Sigmoid colon (tissue), 7 donors: ENCODE data around the gene RTN4. TPM values are rescaled to one million over a fixed set of nuclear protein-coding genes. Genes with fewer than 3 reads are reported as not detected.

Experiments used
- DNase-seq: peaks from one replicate; pipeline ENCODE4 v3.0.0-alpha.2; 2019
- H3K27ac ChIP-seq, 4 donors: fragments of 200-600 bp; sonication (generic); one replicate each; pipeline ENCODE4 v1.5.1; 2016 to 2019; ENCODE audit warnings: mild to moderate bottlenecking in 1 of 4
- H3K27me3 ChIP-seq, 3 donors: fragments of 200-600 bp; sonication (generic); one replicate each; pipeline ENCODE4 v1.5.1; 2019; ENCODE audit warnings: mild to moderate bottlenecking in 1 of 3
- H3K36me3 ChIP-seq, 4 donors: fragments of 200-600 bp; sonication (generic); one replicate each; pipeline ENCODE4 v1.5.1; 2016 to 2019
- H3K4me1 ChIP-seq, 4 donors: fragments of 200-600 bp; sonication (generic); one replicate each; pipeline ENCODE4 v1.5.1; 2017 to 2019
- H3K4me3 ChIP-seq, 4 donors: fragments of 200-600 bp; sonication (generic); one replicate each; pipeline ENCODE4 v1.5.1; 2017 to 2019; ENCODE audit warnings: mild to moderate bottlenecking in 2 of 4, moderate library complexity in 1 of 4
- H3K9me3 ChIP-seq, 4 donors: fragments of 200-600 bp in 3 of 4; sonication (generic) in 3 of 4; one replicate each; pipeline versions ENCODE4 v1.5.1 to v1.6.1; 2013 to 2019
- CTCF ChIP-seq, 4 experiments: fragments of 450-650 bp in 3 of 4; fragments of 200-600 bp in 1 of 4; IDR thresholded peaks; one replicate each; pipeline ENCODE4 v1.5.1; 2016 to 2019; ENCODE audit warnings: antibody characterized with exemption in 4 of 4, mild to moderate bottlenecking in 3 of 4, moderate library complexity in 2 of 4
- EP300 ChIP-seq, 4 donors: sonication (generic); formaldehyde crosslinking; IDR thresholded peaks; one replicate each; pipeline ENCODE4 v1.6.1; 2017; ENCODE audit warnings: antibody characterized with exemption in 4 of 4
- POLR2A ChIP-seq, 2 donors: fragments of 450-650 bp; IDR thresholded peaks; one replicate each; pipeline ENCODE4 v1.6.1; 2016; ENCODE audit warnings: antibody characterized with exemption in 2 of 2, mild to moderate bottlenecking in 2 of 2, moderate library complexity in 2 of 2
- POLR2AphosphoS5 ChIP-seq, 4 donors: sonication (generic); formaldehyde crosslinking; IDR thresholded peaks; one replicate each; pipeline ENCODE4 v1.6.1; 2017; ENCODE audit warnings: antibody characterized with exemption in 4 of 4
- WGBS, 2 donors: extraction: QIAGEN DNeasy Blood & Tissue Kit; methylation state at CpG; one replicate each; pipeline ENCODE4 v1.1.7; 2013; 5-methylcytosine and 5-hydroxymethylcytosine counted together
- intact Hi-C: fragments of 100-400 bp; cut with DNase I; formaldehyde crosslinking; loops from one replicate; pipeline ENCODE4 v1.15.1; 2023
- polyA plus RNA-seq, 3 donors: library from polyadenylated mRNA; stranded (reverse); fragments of 200-250 nt; gene quantifications; one replicate each; pipeline ENCODE4 v1.2.3, GENCODE V29; 2013
- total RNA-seq, 4 donors: library from RNA; depleted of rRNA; stranded (reverse); fragments of >200 nt; gene quantifications; one replicate each; pipeline ENCODE4 v1.1.0, GENCODE V29; 2016
- donor health status: healthy with polysubstance abuse.
- donor health status: Bipolar disorder and iron deficiency.
- donor health status: healthy.

RTN4 gene
- total and polyA plus RNA-seq, 7 donors, result 54.1 to 264 (median 153) TPM

- no peaks in the 10 kb centered on the region for H3K36me3 ChIP-seq
- 68 to 72% methylated on average over 8 of the region's 8 CpGs for WGBS, 2 donors
- peak; percentile 85 for DNase-seq
- H3K9me3 ChIP-seq, result no peaks in the 10 kb centered on the region
- intact Hi-C loops, result no loop called here
- peak overlapping the region in 3 of 4 donors; percentile 31 to 57 (median 40) for H3K27ac ChIP-seq
- peaks cover 0 to 9% (median 0%) of the 10 kb centered on the region in 4 donors for H3K4me1 ChIP-seq
- no peak overlapping the region for H3K4me3 ChIP-seq
- H3K27me3 ChIP-seq, result no peaks in the 10 kb centered on the region
- no peak for TF ChIP-seq CTCF (IDR thresholded peaks at IDR 0.05)
- no peak for TF ChIP-seq POLR2AphosphoS5 (IDR thresholded peaks at IDR 0.05)
- no peak for TF ChIP-seq EP300 (IDR thresholded peaks at IDR 0.05)
- TF ChIP-seq POLR2A (IDR thresholded peaks at IDR 0.05), result no peak
Observed at GRCh38 chr2:54945391-54946219, 104.6 kb downstream of the RTN4 start.

GRCh38 chr2:54944724-54945326 lies 105.4 kb downstream of the RTN4 start:
- H3K36me3 ChIP-seq, result no peaks in the 10 kb centered on the region
- no peak for TF ChIP-seq EP300 (IDR thresholded peaks at IDR 0.05)
- TF ChIP-seq CTCF (IDR thresholded peaks at IDR 0.05), result no peak
- TF ChIP-seq POLR2AphosphoS5 (IDR thresholded peaks at IDR 0.05), result no peak
- no peak for TF ChIP-seq POLR2A (IDR thresholded peaks at IDR 0.05)
- intact Hi-C loops, result no loop called here
- DNase-seq, result no peak
- no peak overlapping the region for H3K4me3 ChIP-seq
- H3K9me3 ChIP-seq, result no peaks in the 10 kb centered on the region
- H3K27me3 ChIP-seq, result no peaks in the 10 kb centered on the region
- H3K27ac ChIP-seq, result no peak overlapping the region
- WGBS, 2 donors, result 74 to 100% methylated on average over 1 of the region's 1 CpG
- H3K4me1 ChIP-seq, result peaks cover 0 to 9% (median 0%) of the 10 kb centered on the region in 4 donors

GRCh38 chr2:54942373-54942772 lies 107.9 kb downstream of the RTN4 start:
- intact Hi-C loops, result no loop called here
- DNase-seq, result no peak
- TF ChIP-seq POLR2A (IDR thresholded peaks at IDR 0.05), result no peak
- no peak for TF ChIP-seq POLR2AphosphoS5 (IDR thresholded peaks at IDR 0.05)
- TF ChIP-seq CTCF (IDR thresholded peaks at IDR 0.05), result no peak
- no peak for TF ChIP-seq EP300 (IDR thresholded peaks at IDR 0.05)
- Histone ChIP-seq H3K27ac (no peak overlapping the region), H3K4me3 (no peak overlapping the region), H3K4me1 (peaks cover 0 to 9% (median 0%) of the 10 kb centered on the region in 4 donors), H3K27me3 (no peaks in the 10 kb centered on the region), H3K9me3 (peaks cover 0 to 6% (median 2%) of the 10 kb centered on the region in 4 donors), H3K36me3 (no peaks in the 10 kb centered on the region)
- 62 to 81% methylated on average over 5 of the region's 5 CpGs for WGBS, 2 donors

- Histone ChIP-seq H3K27ac (no peak overlapping the region), H3K4me3 (no peak overlapping the region), H3K9me3 (peaks cover 0 to 6% (median 2%) of the 10 kb centered on the region in 4 donors), H3K27me3 (no peaks in the 10 kb centered on the region), H3K36me3 (no peaks in the 10 kb centered on the region), H3K4me1 (peaks cover 0 to 9% (median 0%) of the 10 kb centered on the region in 4 donors)
- DNase-seq, result no peak
- WGBS, 2 donors, result 95 to 96% methylated on average over 15 of the region's 15 CpGs
- no peak for TF ChIP-seq CTCF (IDR thresholded peaks at IDR 0.05)
- TF ChIP-seq POLR2A (IDR thresholded peaks at IDR 0.05), result no peak
- no peak for TF ChIP-seq POLR2AphosphoS5 (IDR thresholded peaks at IDR 0.05)
- no peak for TF ChIP-seq EP300 (IDR thresholded peaks at IDR 0.05)
- intact Hi-C loops, result no loop called here
Observed at GRCh38 chr2:54941248-54941984, 108.8 kb downstream of the RTN4 start.
